CD4-positive, alpha-beta T cell treated with Interleukin-17A for 1 hour (primary cell): Measurements from ENCODE around the gene RHEBL1.

Source experiments
- DNase-seq: peaks from one replicate; pipeline ENCODE4 v3.0.0-alpha.2; 2020

Gene RHEBL1, protein sequence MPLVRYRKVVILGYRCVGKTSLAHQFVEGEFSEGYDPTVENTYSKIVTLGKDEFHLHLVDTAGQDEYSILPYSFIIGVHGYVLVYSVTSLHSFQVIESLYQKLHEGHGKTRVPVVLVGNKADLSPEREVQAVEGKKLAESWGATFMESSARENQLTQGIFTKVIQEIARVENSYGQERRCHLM

GRCh38 chr12:49069507-49070346, at the start of gene RHEBL1:
Gene RHEBL1, minus strand, starts transcription at chr12:49069979. Its CDS starts 194 bp downstream, at chr12:49069785.
- DNase-seq = peak; percentile 99

GRCh38 chr12:49111206-49111605, 41.4 kb upstream of the RHEBL1 start:
- no peak for DNase-seq

DNA sequence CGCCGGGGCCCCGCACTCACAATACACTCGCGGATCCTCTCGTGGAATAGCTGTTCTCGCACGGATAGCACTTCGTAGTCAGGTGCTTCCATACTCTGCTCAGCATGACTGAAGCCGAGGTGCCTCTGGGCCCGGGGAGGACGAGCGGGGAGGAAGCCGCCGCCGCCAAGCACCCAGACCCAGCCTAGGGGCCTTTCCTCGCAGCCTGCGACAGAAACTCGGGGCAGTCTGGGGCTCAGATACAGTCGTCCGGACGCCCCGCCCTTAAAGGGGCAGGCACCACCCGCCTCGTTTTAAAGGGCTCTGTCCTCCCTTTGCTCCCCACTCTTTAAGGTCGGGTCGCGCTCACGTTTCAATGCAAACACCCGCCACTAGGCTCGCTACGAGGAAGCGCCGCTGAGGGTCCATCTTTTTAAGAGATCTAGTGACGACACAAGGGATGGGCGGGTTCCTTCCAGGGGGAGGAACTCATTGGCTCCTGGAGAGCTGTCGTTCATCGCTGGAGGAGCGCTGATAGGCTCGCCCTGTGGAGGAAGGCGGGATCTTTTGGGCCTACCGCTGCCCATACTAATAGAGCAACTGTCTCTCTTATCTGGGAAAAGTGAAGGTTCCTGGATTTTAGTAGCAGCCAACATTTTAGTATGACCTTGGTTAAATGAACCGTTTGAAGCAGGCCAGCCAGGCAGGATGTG, 40.8 kb upstream of the RHEBL1 start, which contains the start of gene LMBR1L:
Gene LMBR1L, minus strand, starts transcription at position 384 of the 692 bp plus-strand sequence. Its CDS starts 292 bp downstream, at position 92.
- peak; percentile 99 for DNase-seq

DNA sequence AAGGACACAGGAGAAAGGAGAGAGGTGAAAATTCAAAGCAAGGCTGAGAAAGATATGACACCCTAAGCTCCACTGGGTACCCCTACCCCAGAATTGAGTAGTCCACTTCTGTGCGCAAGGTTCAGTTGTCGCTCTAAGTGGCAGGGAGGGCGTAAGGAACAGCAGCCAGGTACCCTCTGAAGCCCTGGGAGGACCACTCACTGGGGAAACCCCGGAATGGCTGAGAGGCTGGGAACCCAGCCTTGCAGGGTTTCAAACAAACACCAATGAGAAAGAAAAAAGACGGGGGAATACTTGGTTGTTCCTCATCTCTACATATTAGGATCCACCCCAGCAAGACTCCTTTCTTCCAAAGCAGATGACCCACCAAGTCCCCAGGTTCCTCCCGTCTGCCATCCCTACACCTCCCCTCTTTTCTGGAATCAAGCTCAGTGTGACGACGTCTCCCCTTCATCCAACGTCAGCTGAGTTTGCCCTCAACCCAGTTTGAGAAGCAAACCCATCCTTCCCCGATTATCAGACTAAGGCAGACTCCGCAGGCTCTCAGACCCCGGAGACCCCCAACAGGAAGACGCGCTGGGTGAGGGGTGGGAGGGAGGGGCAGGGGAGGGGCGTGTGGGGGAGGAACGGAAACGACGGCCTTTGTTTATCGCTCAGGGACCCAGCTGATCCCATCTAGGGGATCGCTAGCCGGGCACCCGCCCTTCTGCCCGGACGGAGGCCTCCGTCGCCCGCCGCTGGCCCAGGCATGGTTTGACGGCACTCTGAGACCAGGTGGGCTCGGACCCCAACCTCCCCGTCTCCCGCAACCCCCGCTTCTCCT, 40.1 kb upstream of the RHEBL1 start:
- peak; percentile 36 for DNase-seq

- DNase-seq = no peak
Observed at GRCh38 chr12:49108958-49109404, 39.2 kb upstream of the RHEBL1 start.

- no peak for DNase-seq
Observed at GRCh38 chr12:49105504-49106084, 35.8 kb upstream of the RHEBL1 start.

DNA sequence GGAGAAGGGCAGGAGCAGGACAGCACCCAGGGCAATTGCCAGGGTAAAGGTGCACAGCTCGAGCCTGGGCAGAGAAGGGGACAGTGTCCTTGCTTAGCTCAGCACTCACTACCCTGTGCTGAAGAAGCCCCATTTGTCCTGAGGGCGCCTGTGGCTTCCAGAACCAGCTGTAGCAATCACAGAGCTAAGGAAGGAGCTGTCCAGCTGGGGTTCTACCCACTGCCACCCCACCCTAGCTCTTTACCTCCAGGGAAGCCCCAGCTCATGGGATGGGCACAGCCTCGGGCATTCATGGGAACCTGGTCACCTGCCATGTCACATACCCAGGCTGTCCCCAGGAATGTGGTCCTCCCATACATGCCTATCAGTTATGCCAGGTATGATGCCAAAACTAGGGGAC, 35.0 kb upstream of the RHEBL1 start:
- no peak for DNase-seq

DNA sequence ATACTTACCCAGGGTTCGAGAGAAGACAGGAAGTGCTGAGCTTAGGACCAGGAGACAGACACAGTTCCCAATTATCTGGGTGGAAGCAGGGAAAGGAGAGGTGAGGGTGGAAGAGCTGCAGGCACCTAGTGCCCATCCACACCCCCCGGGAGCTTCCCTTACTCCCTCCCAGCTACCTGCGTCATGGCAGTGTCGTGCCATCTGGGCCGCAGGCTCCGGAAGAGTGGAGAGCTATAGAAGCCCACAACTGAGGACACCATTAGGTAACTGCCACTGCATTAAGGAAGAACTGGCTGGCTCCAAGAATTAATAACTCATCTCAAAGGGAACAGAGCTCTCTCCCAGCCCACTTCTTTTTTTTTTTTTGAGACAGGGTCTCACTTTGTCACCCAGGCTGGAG, 30.6 kb upstream of the RHEBL1 start:
- DNase-seq = no peak

DNA sequence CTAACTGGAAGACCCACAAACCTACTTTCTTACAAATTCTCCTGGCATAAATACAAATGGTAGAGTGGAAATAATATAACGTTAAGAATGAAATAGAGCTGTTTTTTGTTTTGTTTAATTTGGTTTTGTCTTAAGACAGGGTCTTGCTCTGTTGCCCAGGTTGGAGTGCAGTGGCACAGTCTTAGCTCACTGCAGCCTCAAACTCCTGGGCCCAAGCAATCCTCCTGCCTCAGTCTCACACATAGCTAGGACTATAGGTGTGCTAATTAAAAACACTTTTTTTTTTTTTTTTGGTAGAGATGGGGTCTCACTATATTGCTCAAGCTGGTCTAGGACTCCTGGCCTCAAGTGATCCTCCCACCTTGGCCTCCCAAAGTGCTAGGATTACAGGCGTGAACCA, 28.9 kb upstream of the RHEBL1 start:
- no peak for DNase-seq

DNA sequence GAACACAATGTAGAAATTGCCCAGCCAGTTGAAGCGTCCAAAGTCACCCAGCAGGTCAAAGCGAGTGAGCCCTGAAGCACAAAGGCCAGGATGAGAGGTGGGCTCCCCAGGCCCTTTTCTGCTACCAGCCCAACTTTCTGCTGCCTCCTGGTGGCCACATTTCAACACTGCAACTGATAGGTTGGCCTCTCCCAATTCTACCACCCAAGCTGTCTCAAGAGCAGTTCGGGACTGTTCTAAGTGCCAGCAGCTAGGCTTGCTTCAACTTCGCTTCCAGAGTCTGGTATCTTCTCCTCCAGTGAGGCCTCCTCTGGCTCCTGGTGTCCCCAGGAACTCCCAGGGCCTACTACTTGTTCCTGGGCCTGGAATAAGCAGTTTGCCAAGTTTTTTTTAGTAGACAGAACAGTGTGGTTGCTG, 28.3 kb upstream of the RHEBL1 start:
- peak; percentile 74 for DNase-seq

GRCh38 chr12:49097381-49097780, 27.6 kb upstream of the RHEBL1 start:
- DNase-seq = no peak

- DNase-seq = no peak
Observed at GRCh38 chr12:49094975-49095365, 25.2 kb upstream of the RHEBL1 start.

- DNase-seq = no peak
Observed at GRCh38 chr12:49094160-49094974, 24.6 kb upstream of the RHEBL1 start, which contains the start of gene DHH. Gene DHH, minus strand, starts transcription at chr12:49094801. Its CDS starts 289 bp downstream, at chr12:49094512.

GRCh38 chr12:49093792-49094159, 24.0 kb upstream of the RHEBL1 start:
- DNase-seq = no peak

- no peak for DNase-seq
Observed at GRCh38 chr12:49092816-49093406, 23.1 kb upstream of the RHEBL1 start.

- peak; percentile 67 for DNase-seq
Observed at GRCh38 chr12:49092086-49092815, 22.5 kb upstream of the RHEBL1 start.

- no peak for DNase-seq
Observed at GRCh38 chr12:49091836-49092085, 22.0 kb upstream of the RHEBL1 start.

GRCh38 chr12:49091056-49091835, 21.5 kb upstream of the RHEBL1 start:
- no peak for DNase-seq
